Mucosa of rectum (tissue), 2 donors: ENCODE data around the gene C12orf57.

Experiments used
- H3K27ac ChIP-seq, 2 donors: one replicate each; pipeline ENCODE4 v1.7.0; 2013; ENCODE audit warnings: inconsistent platforms in 2 of 2, low read depth in 2 of 2, low read length in 2 of 2
- H3K27me3 ChIP-seq, 2 donors: one replicate each; pipeline ENCODE4 v1.7.0; 2013; ENCODE audit warnings: low read length in 2 of 2; ENCODE audit not compliant: control insufficient read depth in 2 of 2, insufficient read depth in 2 of 2
- H3K36me3 ChIP-seq, 2 donors: one replicate each; pipeline ENCODE4 v1.7.0; 2013; ENCODE audit warnings: low read length in 2 of 2; ENCODE audit not compliant: control insufficient read depth in 2 of 2, insufficient read depth in 2 of 2
- H3K4me1 ChIP-seq, 2 donors: one replicate each; pipeline ENCODE4 v1.7.0; 2013; ENCODE audit warnings: low read length in 2 of 2, mild to moderate bottlenecking in 1 of 2; ENCODE audit not compliant: control insufficient read depth in 2 of 2, insufficient read depth in 2 of 2
- H3K4me3 ChIP-seq, 2 donors: one replicate each; pipeline ENCODE4 v1.7.0; 2013; ENCODE audit warnings: low read length in 2 of 2
- H3K9ac ChIP-seq, 2 donors: one replicate each; pipeline ENCODE4 v1.7.0; 2013; ENCODE audit warnings: low read length in 2 of 2, low read depth in 1 of 2, mild to moderate bottlenecking in 1 of 2
- H3K9me3 ChIP-seq, 2 donors: one replicate each; pipeline ENCODE4 v1.7.0; 2013; ENCODE audit warnings: low read length in 2 of 2; ENCODE audit not compliant: control insufficient read depth in 2 of 2
- donor health status: healthy.
- donor health status: Normal muscosa, but diverticular disease.

The C12orf57 gene

GRCh38 chr12:6943722-6944380 lies at the start of gene C12orf57, which contains the start of gene RNU7-1:
Gene C12orf57, plus strand, starts transcription at chr12:6944022. Its CDS starts 100 bp downstream, at chr12:6944122.
Gene RNU7-1, plus strand, starts transcription at chr12:6943816.
- Histone ChIP-seq H3K4me1 (peaks cover 37 to 38% of the 10 kb centered on the region in 2 donors), H3K27ac (peak within 1 kb of the TSS; percentile 98 to 100), H3K9me3 (no peaks in the 10 kb centered on the region), H3K4me3 (peak within 1 kb of the TSS; percentile 88 to 91), H3K27me3 (no peaks in the 10 kb centered on the region), H3K36me3 (peaks cover 10 to 14% of the 10 kb centered on the region in 2 donors), H3K9ac (peak within 1 kb of the TSS; percentile 96 to 97)

- H3K27me3 ChIP-seq, result no peaks in the 10 kb centered on the region
- H3K27ac ChIP-seq, result no peak overlapping the region
- H3K9me3 ChIP-seq, result no peaks in the 10 kb centered on the region
- no peak overlapping the region for H3K9ac ChIP-seq
- H3K4me1 ChIP-seq, result peaks cover 8 to 11% of the 10 kb centered on the region in 2 donors
- no peak overlapping the region for H3K4me3 ChIP-seq
- H3K36me3 ChIP-seq, result no peaks in the 10 kb centered on the region
These were observed 49.5 kb upstream of the C12orf57 start for GRCh38 chr12:6894321-6894720.

DNA sequence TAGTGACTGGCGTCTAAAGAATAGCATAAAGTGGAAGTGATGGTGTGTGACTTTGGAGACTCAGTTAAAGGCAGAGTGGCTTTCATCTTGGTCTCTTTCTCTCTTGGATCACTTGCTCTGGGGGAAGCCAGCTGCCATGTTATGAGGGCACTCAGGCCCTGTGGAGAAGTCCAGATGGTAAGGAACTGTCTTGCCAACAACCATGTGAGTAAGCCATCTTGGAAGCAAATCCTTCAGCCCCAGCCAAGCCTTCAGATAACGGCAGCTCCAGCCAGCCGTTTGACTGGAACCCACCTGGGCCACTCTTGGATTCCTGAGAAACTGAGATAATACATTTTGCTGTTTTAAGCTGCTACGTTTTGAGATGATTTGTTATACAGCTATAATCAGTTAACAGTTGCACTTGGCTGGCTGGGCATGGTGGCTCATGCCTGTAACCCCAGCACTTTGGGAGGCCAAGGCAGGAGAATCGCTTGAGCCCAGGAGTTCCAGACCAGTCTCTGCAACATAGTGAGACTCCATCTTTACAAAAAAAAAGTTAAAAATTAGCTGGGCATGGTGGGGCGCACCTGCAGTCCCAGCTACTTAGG lies 46.9 kb upstream of the C12orf57 start:
- Histone ChIP-seq H3K27me3 (no peaks in the 10 kb centered on the region), H3K27ac (no peak overlapping the region), H3K4me1 (peaks cover 0 to 4% of the 10 kb centered on the region in 2 donors), H3K36me3 (no peaks in the 10 kb centered on the region), H3K9ac (no peak overlapping the region), H3K4me3 (no peak overlapping the region), H3K9me3 (no peaks in the 10 kb centered on the region)

DNA sequence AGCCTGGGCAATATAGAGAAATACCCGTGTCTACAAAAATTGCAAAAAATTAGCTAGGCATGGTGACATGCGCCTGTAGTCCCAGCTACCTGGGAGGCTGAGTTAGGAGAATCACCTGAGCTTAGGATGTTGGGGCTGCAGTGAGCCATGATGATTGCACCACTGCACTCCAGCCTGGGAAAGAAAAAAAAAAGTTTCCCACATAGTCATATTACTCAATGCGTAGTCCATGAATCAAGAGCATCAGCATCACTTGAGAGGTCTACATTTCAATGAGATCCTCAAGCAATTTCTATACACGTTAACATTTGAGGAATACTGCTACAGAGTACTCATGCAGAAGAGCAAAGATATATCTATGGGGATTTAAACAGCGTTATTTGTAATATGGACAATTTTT lies 44.4 kb upstream of the C12orf57 start:
- peaks cover 2 to 11% of the 10 kb centered on the region in 2 donors for H3K4me1 ChIP-seq
- peak overlapping the region in 1 of 2 donors; percentile 56 for H3K27ac ChIP-seq
- no peaks in the 10 kb centered on the region for H3K9me3 ChIP-seq
- H3K27me3 ChIP-seq, result no peaks in the 10 kb centered on the region
- peak overlapping the region in 1 of 2 donors; percentile 5 for H3K4me3 ChIP-seq
- no peaks in the 10 kb centered on the region for H3K36me3 ChIP-seq
- no peak overlapping the region for H3K9ac ChIP-seq

DNA sequence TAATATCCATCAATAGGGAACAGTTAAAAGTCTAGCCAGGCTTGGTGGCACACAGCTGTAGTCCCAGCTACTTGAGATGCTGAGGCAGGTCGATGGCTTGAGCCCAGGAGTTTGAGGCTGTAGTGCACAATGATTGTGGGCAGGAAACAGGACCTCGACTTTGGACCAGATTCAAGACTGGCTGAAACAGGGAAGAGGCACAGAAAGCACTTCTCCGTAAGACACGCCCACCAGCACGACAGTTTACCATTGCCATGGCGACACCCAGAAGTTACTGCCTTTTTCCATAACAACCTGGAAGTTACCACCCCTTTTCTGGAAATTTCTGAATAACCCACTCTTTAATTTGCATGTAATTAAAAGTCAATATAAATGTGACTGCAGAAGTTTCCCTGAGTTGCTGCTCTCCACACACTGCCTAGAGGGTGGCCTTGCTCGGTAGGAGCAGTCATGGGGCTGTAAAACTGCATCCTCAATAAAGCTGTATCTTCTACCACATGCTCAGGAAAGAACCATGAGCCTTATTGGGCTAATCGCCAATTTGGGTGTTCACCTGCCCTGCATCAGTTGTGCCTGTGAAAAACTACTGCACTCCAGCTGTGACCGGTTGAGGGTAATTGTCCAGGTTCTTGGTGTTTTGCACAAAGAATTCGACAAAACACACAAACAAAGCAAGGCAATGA lies 43.8 kb upstream of the C12orf57 start:
- H3K27ac ChIP-seq, result peak overlapping the region; percentile 34 to 56
- peak overlapping the region in 1 of 2 donors; percentile 5 for H3K4me3 ChIP-seq
- no peaks in the 10 kb centered on the region for H3K9me3 ChIP-seq
- peaks cover 4 to 14% of the 10 kb centered on the region in 2 donors for H3K4me1 ChIP-seq
- peak overlapping the region in 1 of 2 donors; percentile 10 for H3K9ac ChIP-seq
- no peaks in the 10 kb centered on the region for H3K27me3 ChIP-seq
- no peaks in the 10 kb centered on the region for H3K36me3 ChIP-seq

GRCh38 chr12:6902448-6902847 lies 41.4 kb upstream of the C12orf57 start:
- Histone ChIP-seq H3K27me3 (no peaks in the 10 kb centered on the region), H3K9ac (no peak overlapping the region), H3K36me3 (no peaks in the 10 kb centered on the region), H3K27ac (no peak overlapping the region), H3K9me3 (no peaks in the 10 kb centered on the region), H3K4me3 (no peak overlapping the region), H3K4me1 (peaks cover 10 to 17% of the 10 kb centered on the region in 2 donors)

DNA sequence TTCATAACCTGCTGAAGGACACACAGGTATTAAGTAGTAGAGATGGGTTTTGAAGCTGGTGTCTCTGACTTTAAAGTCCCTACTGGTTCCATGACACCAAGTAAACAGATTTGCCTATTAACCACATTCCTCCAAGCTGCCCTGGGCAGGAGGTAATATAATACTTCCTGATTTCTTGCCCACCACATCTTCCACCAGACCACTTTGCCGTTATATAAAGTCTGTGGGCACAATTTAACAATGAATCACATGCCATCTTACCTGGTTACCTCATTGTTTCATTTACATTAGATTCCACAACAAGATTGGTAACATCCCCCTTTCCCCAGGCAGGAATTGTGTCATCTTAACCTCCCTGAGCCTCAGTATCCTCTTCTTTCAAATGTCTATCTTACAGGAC lies 40.1 kb upstream of the C12orf57 start:
- Histone ChIP-seq H3K27ac (no peak overlapping the region), H3K36me3 (no peaks in the 10 kb centered on the region), H3K4me1 (peaks cover 10 to 17% of the 10 kb centered on the region in 2 donors), H3K27me3 (no peaks in the 10 kb centered on the region), H3K4me3 (no peak overlapping the region), H3K9ac (no peak overlapping the region), H3K9me3 (no peaks in the 10 kb centered on the region)

- H3K27ac ChIP-seq, result peak within 1 kb of the TSS; percentile 70 to 79
- peak within 1 kb of the TSS; percentile 82 to 93 for H3K9ac ChIP-seq
- no peaks in the 10 kb centered on the region for H3K9me3 ChIP-seq
- no peaks in the 10 kb centered on the region for H3K36me3 ChIP-seq
- H3K4me1 ChIP-seq, result peaks cover 10 to 15% of the 10 kb centered on the region in 2 donors
- H3K27me3 ChIP-seq, result no peaks in the 10 kb centered on the region
- peak within 1 kb of the TSS; percentile 92 to 97 for H3K4me3 ChIP-seq
These were observed 39.2 kb upstream of the C12orf57 start, which contains the start of gene LRRC23 for GRCh38 chr12:6904280-6905276. Gene LRRC23, plus strand, starts transcription at chr12:6904822. Its CDS starts 812 bp downstream, at chr12:6905634.

DNA sequence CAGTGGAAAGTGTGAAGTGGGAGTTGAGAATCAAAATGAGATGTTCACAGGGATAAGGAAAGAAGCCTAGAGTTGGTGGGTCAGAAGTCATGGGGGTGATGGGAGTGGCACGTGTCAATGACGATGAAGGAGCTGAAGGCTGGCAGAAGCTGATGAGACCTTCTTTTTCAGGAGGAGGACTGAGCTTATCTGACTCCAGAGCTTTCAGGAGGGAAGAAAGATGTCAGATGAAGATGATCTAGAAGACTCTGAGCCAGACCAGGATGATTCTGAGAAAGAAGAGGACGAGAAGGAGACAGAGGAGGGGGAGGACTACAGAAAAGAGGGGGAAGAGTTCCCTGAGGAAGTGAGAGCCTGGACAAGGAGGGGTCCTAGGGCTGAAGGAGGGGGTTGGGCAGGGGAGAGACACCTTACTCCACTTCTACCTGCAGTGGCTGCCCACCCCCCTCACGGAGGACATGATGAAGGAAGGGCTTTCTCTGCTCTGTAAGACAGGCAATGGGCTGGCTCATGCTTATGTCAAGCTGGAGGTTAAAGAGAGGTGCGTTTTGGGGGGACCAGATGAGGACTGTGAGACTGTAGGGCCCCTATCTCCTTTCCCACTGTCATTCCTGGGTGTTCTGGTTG lies 38.3 kb upstream of the C12orf57 start:
- Histone ChIP-seq H3K9ac (peak overlapping the region in 1 of 2 donors; percentile 93), H3K27ac (peak overlapping the region in 1 of 2 donors; percentile 79), H3K36me3 (no peaks in the 10 kb centered on the region), H3K27me3 (no peaks in the 10 kb centered on the region), H3K9me3 (no peaks in the 10 kb centered on the region), H3K4me3 (peak overlapping the region; percentile 92 to 97), H3K4me1 (peaks cover 10 to 13% of the 10 kb centered on the region in 2 donors)
